HTERT RPE-1 (cell line): Measurements from ENCODE around the gene RPL27A.

ENCODE experiments used
- in situ Hi-C: fragments of 300-500 bp; cut with MboI; formaldehyde crosslinking; loops from 4 replicates; pipeline ENCODE4 v1.14.3; 2020; ENCODE audit warnings: low sequenced_read_pairs

Gene RPL27A

DNA sequence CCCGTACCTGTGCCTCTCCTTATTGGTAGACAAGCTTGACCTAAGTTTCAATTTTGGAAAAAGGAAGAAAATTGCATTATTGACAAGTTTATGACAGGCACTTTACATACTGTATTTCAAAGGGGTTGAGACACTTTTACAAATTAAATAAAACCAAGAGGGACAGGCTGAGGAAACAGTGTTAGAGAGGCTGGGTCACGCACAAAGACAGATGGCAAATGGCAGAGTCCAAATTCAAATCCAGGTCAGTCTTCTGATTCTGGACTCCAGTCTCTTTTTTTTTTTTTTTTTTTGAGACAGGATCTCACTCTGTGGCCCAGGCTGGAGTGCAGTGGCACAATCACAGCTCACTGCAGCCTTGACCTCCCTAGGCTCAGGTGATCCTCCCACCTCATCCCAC, 10.2 kb upstream of the RPL27A start:
- in situ Hi-C loops: no loop called here

DNA sequence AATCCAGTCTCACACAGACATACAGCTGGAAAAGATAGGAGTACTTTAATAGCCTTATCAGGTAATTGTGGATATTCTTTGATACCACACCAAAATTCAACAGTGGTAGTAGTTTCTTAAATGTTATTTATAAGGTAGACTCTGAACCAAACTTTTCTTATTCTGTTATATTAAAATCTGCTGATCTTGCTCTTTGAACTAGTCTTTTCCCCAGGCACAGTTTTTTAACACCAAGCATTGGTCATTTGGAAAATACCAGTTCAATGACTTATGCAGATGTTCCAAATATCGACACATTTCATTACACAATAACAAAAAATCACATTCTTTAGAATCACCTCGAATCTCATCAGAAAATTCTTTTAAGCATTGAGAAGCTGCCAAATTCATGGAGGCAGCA, 7.7 kb upstream of the RPL27A start:
- in situ Hi-C loops: no loop called here

DNA sequence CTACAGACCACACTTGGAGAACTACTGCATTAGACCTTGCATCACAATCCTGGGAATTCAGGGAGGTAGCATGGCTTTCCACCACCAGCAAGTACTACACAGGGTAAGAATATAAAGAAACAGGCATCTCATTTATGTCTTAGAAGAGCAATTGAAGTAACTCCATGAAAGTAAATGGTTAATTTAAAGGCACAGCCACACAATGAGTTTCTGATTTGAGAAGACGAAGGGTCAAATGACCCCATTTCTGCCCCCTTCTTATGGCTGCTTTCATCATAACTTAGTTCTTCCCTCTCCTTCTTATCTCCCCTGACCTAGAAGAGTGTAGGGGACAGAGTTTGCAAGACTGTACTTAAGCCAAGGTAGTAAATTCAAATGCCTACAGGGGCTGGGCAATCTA, 6.1 kb upstream of the RPL27A start:
- in situ Hi-C loops: no loop called here

- in situ Hi-C loops: no loop called here
These were observed 3.6 kb upstream of the RPL27A start for GRCh38 chr11:8679006-8679405.

DNA sequence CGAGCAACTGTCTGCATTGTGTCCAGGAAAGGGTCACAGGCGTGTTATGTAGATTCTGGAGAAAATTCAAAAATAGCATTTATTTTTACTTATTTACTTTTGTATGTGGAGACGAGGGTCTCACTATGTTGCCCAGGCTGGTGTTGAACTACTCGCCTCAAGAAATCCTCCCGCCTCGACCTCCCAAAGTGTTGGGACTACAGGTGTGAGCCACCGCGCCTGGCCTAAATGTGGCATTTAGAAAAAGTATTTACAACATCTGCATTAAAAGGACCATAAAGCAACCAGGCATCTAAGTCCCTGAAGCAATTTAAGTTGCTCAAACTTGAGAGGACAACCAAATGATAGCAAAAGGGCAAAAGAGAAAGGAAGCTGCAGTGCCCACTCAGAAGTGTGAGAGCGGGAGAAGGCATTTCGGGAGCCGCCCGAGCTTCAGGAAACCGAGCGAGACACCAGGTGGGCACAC, 722 bp upstream of the RPL27A start:
- in situ Hi-C loops: no loop called here

- in situ Hi-C loops: no loop called here
These were observed 669 bp downstream of the RPL27A start for GRCh38 chr11:8683115-8683807.

DNA sequence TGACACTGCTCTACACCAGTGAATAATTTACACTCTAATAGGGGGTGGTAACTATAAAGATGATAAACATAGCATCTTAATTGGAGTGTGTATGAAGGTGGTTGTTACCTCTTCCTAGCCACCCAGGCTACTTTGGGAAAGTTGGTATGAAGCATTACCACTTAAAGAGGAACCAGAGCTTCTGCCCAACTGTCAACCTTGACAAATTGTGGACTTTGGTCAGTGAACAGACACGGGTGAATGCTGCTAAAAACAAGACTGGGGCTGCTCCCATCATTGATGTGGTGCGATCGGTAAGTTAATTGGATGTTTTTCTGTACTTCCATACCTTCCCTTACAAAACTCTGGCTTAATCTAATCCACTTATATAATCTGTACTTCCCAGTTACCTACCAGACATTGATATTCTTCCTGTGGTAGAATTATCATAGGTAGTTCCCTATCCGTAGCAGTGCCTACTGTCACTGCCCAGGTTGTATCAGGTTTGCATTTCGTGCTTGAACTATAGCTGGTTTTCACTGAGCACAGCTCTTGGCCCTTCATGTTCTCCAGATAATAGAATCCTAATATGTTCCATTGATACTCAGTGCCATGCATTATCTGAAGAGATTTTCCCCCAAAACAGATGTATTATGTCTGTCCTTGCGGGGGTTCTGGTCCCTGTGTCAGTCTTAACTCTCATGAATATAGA, 2.2 kb downstream of the RPL27A start:
- in situ Hi-C loops: no loop called here

DNA sequence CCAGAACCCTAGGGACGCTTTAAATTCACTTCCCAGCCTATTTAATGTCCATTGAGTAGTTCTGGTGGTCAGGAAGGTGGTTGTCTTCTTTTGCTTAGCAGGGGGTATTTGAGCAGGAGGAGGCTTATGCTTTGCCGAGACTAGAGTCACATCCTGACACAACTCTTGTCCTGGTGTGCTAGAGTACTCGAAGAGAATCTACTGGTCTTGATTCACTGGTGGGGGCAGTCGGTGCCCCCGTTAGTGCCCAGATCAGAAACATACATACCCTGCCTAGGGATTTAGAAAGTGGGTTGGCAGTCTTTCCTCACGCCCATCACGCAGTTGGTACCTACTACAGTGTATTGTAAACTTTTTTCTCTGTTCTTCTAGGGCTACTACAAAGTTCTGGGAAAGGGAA, 2.7 kb downstream of the RPL27A start:
- in situ Hi-C loops: no loop called here

- in situ Hi-C loops: no loop called here
These were observed 3.2 kb downstream of the RPL27A start for GRCh38 chr11:8685820-8686219.

- in situ Hi-C loops: no loop called here
These were observed 3.7 kb downstream of the RPL27A start for GRCh38 chr11:8686325-8686724.

GRCh38 chr11:8688414-8689362, 6.1 kb downstream of the RPL27A start:
- in situ Hi-C loops: no loop called here

DNA sequence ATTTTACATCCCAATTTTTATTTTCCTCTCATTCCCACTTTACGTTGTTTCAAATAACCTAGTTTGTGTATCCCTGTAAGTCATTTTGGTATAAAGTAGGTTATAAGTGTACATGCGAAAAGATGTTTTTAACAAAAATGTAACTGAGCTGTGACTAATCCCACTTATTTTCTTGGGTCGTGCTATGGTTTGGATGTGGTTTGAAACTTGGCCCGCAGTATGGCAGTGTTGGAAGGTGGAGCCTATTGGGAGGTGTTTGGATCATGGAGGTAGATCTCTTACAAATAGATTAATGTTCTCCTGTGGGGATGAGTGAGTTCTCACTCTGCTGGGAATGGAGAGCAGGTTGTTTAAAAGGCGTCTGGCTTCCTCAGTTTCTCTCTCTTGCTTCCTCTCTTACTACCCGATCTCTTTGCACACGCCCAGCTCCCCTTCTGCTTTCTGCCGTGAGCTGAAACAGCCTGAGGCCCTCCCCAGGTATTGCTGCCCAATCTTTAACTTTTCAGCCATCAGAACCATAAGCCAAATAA, 7.2 kb downstream of the RPL27A start:
- in situ Hi-C loops: no loop called here

DNA sequence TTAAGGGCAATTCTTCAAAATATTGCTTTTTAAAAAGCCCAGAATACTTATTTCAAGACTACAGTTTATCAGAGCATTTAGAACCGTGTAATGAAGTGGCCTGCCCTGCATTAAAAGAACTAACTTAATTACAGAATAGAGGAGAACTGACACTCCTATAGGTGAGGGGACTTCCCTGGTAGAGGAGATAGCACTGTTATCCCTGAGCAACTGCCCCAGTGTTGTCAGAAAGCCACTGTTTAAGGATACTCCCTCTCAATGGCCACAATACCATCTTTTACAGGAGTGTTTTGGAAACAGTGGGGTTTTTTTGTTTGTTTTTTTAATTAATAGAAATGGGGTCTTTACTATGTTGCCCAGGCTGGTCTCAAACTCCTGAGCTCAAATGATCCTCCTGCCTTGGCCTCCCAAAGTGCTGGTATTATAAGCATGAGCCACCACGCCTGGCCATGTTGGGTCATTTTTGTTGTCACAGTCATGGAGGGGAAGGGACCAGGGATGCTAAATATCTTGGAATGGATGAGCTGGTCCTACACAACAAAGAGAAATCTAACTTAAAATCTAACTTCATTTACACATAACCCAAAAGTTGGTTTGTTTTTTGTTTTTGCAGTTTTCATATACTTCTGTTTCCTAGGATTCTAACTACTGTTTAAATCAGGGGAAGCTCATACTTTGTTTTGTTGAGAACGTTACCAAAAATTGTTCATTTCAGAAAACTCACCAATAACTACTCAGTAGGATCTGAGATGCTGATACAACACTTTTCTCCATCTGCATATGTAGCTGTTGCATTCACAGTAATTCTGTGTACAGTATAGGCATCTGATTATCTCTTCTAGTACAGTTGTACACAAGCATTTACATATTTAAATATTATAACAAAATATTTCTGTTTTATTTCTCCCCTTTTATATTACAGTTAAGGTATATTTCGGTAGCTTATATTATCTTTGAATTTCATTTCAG, 8.1 kb downstream of the RPL27A start:
- in situ Hi-C loops: no loop called here

GRCh38 chr11:8691601-8692000, 9.0 kb downstream of the RPL27A start:
- in situ Hi-C loops: no loop called here

GRCh38 chr11:8692417-8692816, 9.8 kb downstream of the RPL27A start:
- in situ Hi-C loops: no loop called here

DNA sequence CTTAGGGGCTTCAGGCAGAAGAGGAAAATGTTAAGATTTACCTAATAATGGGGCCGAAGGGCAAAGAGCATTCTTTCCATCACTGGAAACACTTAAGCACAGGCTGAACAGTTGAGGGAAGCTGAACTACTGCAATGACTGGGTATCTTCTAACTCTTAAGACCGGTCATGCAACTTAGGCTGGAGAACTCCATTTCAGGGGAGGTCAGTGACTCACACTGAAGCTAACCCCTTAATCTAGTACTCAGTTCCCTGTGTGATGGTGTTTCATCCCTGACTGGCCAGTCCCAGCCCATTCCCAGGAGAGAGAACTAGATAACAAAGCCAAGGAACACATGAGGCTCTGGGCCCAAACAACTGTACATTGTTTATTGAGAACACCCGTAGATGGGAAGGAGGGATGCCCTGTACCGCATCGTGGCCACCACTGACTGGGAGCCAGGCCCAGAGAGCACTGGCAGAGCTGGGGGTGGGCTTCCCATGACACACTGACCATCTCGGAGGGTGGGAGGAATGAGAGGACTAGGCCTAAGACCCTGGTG, 10.5 kb downstream of the RPL27A start:
- in situ Hi-C loops: no loop called here

- in situ Hi-C loops: no loop called here
These were observed 11.0 kb downstream of the RPL27A start for GRCh38 chr11:8693555-8693954.

DNA sequence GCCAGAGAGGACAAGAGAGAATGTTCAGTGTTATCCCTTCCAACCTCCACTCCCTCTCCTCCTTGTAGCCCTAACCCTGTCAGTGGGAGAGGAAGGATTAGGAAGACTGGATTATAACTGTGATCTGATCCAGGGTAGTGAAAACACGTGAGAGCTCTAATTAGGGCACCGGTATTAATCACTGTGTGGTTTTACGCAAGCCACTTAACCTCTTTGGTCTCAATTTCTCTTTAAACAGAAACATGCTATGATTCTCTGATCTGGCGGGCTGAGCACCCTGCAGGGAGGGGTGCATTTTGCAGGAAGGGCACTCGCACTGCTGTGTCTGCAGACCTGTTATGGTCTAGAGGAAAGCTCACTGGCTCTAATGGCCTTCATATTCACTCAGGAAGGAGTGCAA, 11.5 kb downstream of the RPL27A start:
- in situ Hi-C loops: no loop called here

DNA sequence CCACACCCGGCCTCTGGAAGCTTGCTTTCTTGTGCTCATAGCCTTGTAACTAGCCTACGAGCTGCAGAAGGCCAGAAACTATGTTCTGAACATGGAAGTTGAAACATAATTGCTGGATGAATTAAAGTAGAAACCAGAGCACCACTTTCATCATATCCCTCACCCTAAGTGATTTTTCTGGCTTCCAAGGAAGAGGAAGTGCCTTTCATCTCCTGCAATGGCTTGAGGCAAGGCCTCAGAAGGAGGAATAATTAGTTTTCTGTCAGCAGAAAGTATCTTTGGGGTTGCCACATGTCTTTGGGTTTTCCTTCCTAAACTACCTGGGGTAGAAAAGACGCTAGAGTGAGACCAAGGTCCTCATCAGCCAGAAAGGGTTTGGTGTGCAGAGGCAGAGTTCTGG, 14.5 kb downstream of the RPL27A start:
- in situ Hi-C loops: no loop called here

DNA sequence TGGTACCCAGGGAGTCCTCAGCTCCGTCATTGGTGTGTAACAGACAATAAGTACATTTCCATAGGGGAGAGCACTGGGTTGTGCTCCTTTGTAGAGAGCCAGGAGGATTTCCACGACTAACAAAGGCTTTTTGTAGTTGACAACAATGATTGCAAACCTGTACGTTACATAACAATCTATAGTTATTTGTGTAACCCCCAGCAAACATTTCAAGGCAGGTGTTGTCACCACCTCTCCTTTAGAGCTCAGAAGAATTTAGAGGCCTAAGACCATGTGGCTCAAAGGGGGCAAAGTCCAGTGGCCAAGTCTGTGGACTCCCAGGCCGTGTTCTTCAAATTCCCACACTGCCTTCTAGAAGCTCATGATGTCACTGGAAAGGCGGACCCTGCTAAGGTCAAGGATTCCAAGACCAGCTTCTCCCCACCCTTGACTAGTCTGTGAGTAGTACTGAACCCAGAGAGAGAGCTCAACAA, 15.8 kb downstream of the RPL27A start:
- in situ Hi-C loops: no loop called here
